PFSK-1 (cell line): Measurements from ENCODE around the gene MKLN1.

Experiments
- SIN3A ChIP-seq: IDR thresholded peaks from 2 replicates; pipeline ENCODE4 v1.6.1; 2012; ENCODE audit warnings: mild to moderate bottlenecking, low read length, moderate library complexity, borderline replicate concordance; ENCODE audit not compliant: insufficient read depth
- TAF1 ChIP-seq: IDR thresholded peaks from 2 replicates; pipeline ENCODE4 v1.6.1; 2012; ENCODE audit warnings: low read length, control low read depth, borderline replicate concordance; ENCODE audit not compliant: insufficient read depth

DNA sequence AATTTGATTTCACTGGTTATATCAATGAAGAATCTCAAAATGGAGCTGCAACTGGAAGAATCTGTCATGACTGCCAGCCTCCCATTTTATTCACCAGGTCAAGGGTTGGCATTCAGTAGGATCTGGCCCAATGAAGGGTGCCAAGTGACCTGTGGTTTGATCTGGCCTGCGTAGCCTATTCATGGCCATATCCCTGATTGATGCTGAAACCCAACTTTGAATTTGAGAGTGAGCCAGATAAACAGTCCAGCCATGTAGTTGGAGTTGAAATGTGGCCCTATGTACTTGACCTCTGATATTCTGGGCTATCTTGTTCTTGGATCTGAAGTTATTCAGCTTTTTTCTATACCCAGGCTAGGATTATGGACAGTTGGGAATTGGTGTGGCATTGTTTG lies 1.5 kb downstream of the MKLN1 start:
- TF ChIP-seq TAF1 (no peak), SIN3A (no peak)
